Amniotic epithelial cell (primary cell): ENCODE results near the gene FGF23.
A peak's percentile ranks its signal among the peaks of the same experiment; 100 is the strongest.

Experiments
- DNase-seq: peaks from one replicate; pipeline ENCODE4 v3.0.0-alpha.2; 2010; ENCODE audit warnings: low read depth

Gene FGF23

DNA sequence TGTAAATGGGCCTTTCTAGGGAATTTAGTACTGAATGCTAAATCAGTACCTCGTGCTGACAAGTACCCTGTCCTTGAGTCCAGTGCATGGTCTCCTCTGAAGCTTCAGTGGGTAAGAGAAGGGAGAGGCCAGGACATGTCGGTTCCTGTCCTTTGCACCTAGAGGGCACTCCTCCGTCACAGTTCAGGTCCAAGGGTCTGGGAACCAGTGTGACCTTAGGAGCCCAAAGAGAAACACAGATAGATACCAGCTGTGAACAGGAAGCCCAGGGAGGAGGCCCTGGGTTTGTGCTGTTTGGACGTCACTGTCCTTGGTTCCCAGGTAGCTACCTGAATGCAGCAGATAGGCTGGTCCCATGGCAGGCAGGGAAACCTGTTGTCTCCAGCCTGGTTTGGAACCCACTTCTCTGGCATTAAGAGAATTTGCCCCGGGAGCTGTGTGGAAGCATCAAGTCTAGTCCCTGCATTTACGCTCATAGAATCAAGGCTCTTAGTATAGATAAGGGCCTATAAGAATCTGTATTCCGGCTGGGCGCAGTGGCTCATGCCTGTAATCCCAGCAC, 3.9 kb upstream of the FGF23 start:
- no peak for DNase-seq

DNA sequence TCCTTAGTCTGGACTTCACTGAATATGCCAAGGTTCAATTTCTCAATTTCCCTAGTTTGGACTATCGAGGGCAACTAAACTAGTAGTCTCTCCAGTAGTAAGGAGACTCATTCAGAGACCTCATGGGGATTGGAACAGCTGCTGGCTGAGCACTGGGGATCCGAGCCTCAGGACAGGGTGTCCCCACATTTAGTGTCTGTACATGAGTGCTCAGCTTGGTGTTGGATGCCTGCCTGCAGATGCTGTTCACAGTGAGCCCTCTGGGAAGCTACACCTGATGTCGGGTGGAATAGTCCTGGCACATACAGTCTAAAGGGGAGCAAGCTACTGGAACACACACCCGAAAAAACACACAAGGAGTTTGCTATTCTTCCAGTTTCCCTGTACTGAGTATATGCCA, 820 bp upstream of the FGF23 start:
- no peak for DNase-seq

DNA sequence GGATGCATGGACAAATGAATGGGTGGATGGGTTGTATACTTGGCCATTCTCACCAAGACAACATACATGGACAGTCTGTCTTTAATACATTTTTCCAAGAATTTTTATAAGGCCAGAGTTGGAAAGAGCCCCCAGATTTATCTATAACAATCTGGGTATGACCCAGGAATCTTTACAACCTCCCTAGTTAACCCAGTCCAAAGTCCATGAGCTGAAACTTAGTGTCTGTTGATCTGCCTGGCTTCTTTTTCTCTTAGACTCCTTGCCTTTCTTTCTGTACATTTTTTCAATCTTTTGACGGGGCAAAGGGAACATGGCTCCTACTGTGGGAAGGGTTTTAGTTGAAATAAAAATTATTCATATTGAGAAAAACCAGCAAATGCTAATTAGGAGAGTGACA, 740 bp downstream of the FGF23 start:
- no peak for DNase-seq

DNA sequence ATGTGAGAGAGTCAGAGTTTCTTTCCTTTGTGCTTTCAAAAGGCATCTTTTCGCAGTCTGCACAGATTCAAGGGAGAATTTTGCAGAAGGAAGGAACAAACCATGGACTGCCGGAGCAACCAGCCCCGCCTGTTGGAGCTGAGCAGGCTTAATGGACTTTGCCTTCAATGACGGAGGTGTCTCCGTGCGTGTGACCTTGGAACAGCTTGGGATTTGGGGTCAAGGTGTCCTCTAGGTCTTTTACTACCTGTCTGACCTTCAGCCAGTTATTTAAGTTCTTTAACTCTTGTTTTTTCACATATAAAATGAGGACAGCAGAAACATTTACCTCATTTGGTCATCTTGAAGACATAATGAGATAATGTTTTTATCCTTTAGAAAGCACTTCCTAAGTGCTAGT, 4.1 kb downstream of the FGF23 start:
- DNase-seq, result no peak

DNA sequence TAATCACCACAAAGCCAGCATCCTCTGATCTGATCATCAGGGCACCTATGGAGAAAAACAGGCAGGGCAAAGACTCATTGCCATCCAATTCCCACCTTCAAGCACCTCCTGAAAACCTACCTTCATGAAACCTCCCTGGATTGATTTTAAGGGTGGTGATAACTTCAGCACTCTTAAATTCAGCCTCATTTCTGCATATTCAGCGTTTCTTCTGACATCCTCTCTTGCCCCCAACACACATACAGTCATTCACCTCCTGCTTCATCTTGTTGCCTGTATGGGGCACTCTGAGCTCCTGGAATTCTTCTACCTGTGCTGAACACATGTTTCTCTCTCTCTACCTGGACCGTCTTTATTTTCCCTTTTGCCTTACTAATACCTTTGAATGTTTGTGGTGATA, 6.9 kb downstream of the FGF23 start:
- no peak for DNase-seq

GRCh38 chr12:4370265-4370664, 9.2 kb downstream of the FGF23 start:
- DNase-seq, result no peak

DNA sequence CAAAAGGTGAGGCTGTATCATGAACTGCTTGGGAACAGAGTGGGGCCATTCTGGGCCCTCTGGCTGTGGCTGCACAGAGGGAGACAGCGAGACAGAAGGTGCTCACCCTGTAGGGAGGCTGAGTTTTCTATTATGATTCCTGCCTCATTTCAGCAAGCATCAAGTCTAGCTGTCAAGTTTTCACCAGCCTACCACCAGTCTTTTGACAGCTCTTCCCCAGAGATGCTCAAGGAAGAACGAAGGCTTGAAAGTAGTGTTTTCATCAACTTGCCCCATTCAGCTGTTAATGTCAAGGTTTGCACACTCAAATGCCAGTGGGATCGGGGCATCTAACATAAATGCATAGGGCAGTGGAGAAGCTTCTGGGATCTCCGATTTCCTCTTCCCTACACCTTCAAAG, 10.0 kb downstream of the FGF23 start:
- no peak for DNase-seq

GRCh38 chr12:4366090-4366489, 13.4 kb downstream of the FGF23 start:
- no peak for DNase-seq

GRCh38 chr12:4356041-4356327, 23.5 kb downstream of the FGF23 start:
- DNase-seq, result no peak

- peak; percentile 81 for DNase-seq
Measured at GRCh38 chr12:4355156-4356040, 24.1 kb downstream of the FGF23 start.

GRCh38 chr12:4353785-4354208, 25.7 kb downstream of the FGF23 start:
- DNase-seq, result peak; percentile 9

DNA sequence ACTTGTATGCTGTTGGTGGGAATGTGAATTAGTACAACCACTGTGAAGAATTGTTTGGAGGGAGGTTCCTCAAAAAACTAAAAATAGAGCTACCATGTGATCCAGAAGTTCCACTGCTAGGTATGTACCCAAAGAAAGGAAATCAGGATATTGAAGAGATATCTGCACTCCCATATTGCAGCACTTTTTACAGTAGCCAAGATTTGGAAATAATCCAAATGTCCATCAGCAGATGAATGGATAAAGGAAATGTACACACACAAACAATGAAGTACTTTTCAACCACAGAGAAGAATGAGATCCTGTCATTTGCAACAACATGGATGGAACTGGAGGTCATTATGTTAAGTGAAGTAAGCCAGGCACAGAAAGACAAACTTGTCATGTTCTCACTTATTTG, 32.6 kb downstream of the FGF23 start:
- no peak for DNase-seq

GRCh38 chr12:4331842-4332241, 47.7 kb downstream of the FGF23 start:
- no peak for DNase-seq

DNA sequence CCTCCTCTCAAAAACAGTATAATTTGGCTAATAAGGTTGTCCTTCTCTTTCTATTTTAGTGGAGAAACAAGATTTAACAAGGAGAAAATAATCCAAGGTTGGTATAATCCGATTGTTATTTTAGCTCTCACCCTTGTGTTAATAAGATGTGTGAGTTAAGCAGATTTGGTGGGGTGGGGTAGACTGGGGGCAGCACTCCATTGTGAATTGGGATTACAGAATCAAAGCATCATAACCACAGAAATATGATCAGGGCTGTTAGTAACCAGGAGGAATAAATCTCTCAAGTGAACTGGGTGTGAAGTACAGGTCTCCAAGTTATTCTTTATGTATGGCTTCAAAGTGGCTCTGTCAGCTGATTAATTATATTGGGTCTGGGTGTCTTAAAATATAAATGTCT, 48.3 kb downstream of the FGF23 start:
- DNase-seq, result no peak

DNA sequence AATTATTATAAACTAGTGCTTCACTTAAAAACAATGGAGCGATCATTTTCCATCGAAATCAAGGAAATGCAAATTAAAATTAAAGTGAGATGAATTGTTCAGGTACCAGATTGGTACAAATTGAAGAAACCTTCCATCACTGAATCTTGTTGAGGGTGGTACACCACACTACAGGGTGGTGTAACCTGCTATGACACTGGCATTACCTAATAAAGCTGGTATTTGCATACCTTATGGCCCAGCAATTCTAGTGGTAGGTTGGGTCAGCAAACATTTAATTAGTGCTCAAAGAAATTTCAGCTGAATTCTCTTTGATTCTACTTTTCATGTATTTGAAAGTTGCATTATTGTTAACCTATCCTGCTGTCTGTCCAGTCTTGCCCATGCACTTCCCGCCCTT, 49.3 kb downstream of the FGF23 start:
- DNase-seq, result no peak

DNA sequence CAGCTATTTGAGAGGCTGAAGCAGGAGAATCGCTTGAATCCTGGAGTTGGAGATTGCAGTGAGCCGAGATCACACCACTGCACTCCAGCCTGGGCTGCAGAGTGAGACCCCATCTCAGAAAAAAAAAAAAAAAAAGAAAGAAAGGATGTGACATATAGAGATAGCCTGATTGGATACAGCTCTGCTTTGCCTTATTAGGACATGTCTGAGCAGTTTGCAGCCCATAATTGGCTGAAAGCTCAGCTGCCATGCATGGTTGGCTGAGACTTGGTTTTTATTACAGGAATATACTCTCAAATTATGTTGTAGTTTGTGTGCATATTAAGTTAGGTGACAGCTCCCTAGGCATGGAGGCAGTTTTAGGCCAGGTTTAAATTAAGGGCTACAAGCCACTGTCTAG, 52.2 kb downstream of the FGF23 start:
- no peak for DNase-seq

DNA sequence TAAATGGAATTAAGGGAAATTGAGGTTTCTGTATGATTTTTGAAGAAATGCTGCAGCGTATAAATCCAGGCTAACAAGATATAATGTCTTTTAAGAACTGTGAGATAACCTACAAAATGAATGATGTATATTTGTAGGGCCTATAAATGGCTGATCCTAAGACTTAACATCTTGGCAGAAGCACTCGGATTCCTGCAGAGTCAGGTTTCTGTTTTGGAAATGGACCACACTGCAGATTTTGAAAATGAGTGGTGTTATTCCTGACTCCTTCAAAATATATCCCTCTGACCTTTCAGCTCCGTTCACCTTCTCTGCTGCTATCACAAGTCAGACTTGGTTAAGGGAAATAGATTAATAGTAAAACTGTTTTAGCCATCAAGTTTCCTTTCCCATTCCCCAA, 53.5 kb downstream of the FGF23 start:
- no peak for DNase-seq

DNA sequence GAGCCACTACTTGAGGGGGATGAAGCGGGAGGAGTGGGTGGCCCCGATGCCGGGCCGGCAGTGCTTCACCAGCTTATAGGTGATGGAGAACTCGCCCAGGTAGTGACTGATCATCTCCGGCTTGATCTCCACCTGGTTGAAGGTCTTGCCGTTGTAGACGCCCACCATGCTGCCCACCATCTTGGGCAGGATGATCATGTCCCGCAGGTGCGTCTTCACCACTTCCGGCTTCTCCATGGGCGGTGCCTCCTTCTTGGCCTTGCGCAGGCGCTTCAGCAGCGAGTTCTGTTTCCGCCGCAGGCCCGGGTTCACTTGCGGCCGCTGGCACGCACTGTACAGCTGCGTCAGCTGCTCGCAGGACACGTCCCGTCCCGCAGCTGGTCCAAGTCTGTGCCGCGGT, 55.1 kb downstream of the FGF23 start:
- DNase-seq, result no peak

DNA sequence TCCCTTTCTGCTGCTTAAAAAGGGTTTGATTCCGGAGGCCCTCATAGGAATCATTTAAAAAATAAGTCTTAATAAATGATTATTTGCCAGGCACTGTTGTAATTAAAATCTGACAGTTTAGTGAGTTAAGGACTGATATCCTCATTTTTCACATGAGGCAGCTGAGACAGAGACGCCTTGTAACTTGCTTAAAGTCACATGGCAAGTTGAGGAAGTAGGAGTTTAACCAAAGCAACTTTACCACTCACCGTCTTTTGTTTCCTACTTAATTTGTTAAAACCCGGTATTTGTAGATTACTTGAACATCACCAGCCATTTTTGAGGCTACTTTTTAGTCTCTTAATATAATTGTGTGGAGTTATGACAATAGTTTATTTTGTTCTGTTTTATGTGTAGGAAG, 56.1 kb downstream of the FGF23 start:
- DNase-seq, result no peak

GRCh38 chr12:4322726-4323125, 56.8 kb downstream of the FGF23 start:
- no peak for DNase-seq

DNA sequence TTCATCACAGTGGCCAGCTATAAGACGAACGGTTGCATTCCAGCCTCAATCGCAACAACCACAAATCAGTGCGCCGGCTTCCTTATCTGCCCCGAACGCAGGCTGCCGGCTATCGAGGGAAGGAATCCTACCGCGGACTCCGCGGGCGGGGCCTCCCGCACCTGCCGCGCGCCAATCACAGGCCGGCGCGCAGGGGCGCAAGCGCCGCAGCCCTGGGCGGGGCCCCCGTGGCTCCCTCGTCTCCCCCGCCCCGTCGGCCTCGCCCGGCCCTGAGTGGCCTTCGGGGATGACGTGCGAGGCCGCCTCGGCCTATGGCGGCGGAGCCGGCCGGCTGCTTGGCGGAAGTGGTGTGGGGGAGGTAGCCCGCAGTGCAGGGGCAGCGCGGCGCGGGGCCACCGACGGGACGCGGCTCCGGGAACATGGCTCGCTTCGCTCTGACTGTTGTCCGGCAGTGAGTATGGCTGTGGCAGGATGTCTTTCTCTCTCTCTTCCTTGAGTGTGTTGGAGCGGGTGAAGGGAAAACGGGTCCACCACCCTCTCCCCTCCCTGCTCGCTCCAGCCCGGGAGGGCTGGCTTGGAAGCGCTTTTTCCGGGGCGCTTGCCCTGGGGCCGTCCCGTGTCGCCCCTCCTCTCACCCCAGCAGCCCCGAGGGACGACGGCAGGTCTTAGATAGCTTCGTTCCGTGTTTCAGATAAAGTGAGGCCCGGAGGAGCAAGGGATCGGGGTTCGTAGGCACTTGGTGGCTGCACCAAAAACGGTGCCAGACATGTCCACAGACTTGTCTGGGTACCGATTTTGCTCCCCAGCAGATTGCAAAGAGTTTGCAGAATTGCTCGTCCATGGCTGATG, 58.4 kb downstream of the FGF23 start, which contains the start of gene TIGAR:
TSS of gene TIGAR (plus strand) at position 361 of the 849 bp plus-strand sequence. CDS start at position 420, 59 bp downstream.
- peak; percentile 92 for DNase-seq

GRCh38 chr12:4320497-4320852, 59.0 kb downstream of the FGF23 start:
- peak; percentile 43 for DNase-seq
